ENCODE measurements around the gene MGMT. TPM values are rescaled to one million over a fixed set of nuclear protein-coding genes. Genes with fewer than 3 reads are reported as not detected.

Gene MGMT
- total and polyA plus RNA-seq, 2 experiments from 2014 or later = 19.3 to 21.9 TPM

DNA sequence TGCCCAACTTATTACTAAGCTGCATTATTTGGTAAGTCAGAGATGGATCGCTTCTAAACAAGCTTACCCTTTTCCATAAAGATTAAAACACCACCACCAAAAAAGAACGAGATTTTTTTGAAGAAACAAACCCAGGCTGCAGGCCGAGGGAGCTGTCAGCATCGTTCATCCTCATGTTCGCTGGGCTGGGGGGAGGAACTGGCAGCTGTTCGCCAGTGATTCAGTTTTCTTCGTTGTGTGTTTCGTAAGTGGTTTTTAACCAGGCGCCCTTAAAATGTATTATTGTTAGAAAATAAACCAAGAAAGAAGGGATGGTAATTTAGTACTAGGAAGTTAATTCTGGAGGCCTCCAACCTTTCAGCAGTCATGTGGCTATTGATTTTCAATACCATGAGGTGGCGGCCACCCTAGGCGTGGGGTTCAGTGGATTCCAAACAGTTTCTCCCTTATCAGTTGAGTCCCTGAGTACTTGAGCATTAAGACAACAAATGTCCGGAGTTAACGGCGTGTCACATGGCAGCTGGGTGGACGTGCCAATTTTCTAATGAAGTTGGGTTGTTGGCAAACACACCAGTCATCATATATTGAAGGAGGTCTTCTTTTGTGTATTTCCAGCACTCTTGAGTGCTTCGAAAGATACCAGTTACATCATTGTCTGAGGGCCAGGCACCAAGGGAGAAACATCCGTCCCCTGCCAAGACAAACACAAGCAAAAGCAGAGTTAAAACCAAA, 323.8 kb downstream of the MGMT start (continued):
- TF ChIP-seq, protein P1, sequence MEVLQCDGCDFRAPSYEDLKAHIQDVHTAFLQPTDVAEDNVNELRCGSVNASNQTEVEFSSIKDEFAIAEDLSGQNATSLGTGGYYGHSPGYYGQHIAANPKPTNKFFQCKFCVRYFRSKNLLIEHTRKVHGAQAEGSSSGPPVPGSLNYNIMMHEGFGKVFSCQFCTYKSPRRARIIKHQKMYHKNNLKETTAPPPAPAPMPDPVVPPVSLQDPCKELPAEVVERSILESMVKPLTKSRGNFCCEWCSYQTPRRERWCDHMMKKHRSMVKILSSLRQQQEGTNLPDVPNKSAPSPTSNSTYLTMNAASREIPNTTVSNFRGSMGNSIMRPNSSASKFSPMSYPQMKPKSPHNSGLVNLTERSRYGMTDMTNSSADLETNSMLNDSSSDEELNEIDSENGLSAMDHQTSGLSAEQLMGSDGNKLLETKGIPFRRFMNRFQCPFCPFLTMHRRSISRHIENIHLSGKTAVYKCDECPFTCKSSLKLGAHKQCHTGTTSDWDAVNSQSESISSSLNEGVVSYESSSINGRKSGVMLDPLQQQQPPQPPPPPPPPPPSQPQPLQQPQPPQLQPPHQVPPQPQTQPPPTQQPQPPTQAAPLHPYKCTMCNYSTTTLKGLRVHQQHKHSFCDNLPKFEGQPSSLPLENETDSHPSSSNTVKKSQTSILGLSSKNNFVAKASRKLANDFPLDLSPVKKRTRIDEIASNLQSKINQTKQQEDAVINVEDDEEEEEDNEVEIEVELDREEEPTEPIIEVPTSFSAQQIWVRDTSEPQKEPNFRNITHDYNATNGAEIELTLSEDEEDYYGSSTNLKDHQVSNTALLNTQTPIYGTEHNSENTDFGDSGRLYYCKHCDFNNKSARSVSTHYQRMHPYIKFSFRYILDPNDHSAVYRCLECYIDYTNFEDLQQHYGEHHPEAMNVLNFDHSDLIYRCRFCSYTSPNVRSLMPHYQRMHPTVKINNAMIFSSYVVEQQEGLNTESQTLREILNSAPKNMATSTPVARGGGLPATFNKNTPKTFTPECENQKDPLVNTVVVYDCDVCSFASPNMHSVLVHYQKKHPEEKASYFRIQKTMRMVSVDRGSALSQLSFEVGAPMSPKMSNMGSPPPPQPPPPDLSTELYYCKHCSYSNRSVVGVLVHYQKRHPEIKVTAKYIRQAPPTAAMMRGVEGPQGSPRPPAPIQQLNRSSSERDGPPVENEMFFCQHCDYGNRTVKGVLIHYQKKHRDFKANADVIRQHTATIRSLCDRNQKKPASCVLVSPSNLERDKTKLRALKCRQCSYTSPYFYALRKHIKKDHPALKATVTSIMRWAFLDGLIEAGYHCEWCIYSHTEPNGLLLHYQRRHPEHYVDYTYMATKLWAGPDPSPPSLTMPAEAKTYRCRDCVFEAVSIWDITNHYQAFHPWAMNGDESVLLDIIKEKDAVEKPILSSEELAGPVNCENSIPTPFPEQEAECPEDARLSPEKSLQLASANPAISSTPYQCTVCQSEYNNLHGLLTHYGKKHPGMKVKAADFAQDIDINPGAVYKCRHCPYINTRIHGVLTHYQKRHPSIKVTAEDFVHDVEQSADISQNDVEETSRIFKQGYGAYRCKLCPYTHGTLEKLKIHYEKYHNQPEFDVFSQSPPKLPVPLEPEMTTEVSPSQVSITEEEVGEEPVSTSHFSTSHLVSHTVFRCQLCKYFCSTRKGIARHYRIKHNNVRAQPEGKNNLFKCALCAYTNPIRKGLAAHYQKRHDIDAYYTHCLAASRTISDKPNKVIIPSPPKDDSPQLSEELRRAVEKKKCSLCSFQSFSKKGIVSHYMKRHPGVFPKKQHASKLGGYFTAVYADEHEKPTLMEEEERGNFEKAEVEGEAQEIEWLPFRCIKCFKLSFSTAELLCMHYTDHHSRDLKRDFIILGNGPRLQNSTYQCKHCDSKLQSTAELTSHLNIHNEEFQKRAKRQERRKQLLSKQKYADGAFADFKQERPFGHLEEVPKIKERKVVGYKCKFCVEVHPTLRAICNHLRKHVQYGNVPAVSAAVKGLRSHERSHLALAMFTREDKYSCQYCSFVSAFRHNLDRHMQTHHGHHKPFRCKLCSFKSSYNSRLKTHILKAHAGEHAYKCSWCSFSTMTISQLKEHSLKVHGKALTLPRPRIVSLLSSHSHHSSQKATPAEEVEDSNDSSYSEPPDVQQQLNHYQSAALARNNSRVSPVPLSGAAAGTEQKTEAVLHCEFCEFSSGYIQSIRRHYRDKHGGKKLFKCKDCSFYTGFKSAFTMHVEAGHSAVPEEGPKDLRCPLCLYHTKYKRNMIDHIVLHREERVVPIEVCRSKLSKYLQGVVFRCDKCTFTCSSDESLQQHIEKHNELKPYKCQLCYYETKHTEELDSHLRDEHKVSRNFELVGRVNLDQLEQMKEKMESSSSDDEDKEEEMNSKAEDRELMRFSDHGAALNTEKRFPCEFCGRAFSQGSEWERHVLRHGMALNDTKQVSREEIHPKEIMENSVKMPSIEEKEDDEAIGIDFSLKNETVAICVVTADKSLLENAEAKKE (CRISPR knock-in tag; IDR thresholded peaks at IDR 0.05) = no peak
- TF ChIP-seq EZH2 (IDR thresholded peaks at IDR 0.05; ENCODE audit: low read depth, unreplicated experiment) (no peak), EZH2phosphoT487 (IDR thresholded peaks at IDR 0.05; ENCODE audit: unreplicated experiment) (no peak)

DNA sequence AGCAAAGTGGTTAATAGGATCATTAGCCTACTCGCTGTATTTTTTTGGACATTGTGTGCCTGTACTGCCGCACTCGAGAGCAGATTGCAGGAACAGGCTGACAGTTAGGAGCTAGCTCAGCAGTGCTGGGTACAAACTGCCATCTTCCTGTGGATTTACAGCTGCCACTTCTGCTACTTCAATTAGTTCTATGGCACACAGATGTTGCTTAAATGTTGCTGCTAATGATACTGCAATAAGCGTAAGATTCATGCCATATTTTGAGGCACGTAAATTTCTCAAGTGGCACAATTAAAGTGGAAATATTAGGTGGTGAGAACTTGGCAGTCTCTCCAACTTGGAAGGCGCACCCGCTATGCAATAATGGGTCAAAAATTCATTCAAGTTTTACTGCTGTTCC, 325.1 kb downstream of the MGMT start:
- H4K20me1 ChIP-seq (replicated peaks; ENCODE audit: insufficient read depth) = no peaks in the 10 kb centered on the region
- no peaks in the 10 kb centered on the region for H3K79me2 ChIP-seq (replicated peaks; ENCODE audit: insufficient read depth)
- H2AFZ ChIP-seq = no peak overlapping the region
- H3K36me3 ChIP-seq (ENCODE audit: insufficient read depth) = no peaks in the 10 kb centered on the region
- H3K4me3 Mint-ChIP-seq = no peak overlapping the region
- H3K36me3 Mint-ChIP-seq (ENCODE audit: low read depth) = no peaks in the 10 kb centered on the region
- no peaks in the 10 kb centered on the region for H3K4me1 ChIP-seq (ENCODE audit: insufficient read depth)
- H3K9me3 Mint-ChIP-seq = no peaks in the 10 kb centered on the region; the same call in 2 of the 3 replicates
- H3K4me1 Mint-ChIP-seq = no peaks in the 10 kb centered on the region; the same call in 2 of the 3 replicates
- no peak overlapping the region for H3K4me3 ChIP-seq
- TF ChIP-seq CREB1 (CRISPR knock-in tag; IDR thresholded peaks at IDR 0.05; ENCODE audit: low read depth) (no peak), POLR2AphosphoS5 (IDR thresholded peaks at IDR 0.05; ENCODE audit: low read depth) (no peak)
- TF ChIP-seq, protein P2, sequence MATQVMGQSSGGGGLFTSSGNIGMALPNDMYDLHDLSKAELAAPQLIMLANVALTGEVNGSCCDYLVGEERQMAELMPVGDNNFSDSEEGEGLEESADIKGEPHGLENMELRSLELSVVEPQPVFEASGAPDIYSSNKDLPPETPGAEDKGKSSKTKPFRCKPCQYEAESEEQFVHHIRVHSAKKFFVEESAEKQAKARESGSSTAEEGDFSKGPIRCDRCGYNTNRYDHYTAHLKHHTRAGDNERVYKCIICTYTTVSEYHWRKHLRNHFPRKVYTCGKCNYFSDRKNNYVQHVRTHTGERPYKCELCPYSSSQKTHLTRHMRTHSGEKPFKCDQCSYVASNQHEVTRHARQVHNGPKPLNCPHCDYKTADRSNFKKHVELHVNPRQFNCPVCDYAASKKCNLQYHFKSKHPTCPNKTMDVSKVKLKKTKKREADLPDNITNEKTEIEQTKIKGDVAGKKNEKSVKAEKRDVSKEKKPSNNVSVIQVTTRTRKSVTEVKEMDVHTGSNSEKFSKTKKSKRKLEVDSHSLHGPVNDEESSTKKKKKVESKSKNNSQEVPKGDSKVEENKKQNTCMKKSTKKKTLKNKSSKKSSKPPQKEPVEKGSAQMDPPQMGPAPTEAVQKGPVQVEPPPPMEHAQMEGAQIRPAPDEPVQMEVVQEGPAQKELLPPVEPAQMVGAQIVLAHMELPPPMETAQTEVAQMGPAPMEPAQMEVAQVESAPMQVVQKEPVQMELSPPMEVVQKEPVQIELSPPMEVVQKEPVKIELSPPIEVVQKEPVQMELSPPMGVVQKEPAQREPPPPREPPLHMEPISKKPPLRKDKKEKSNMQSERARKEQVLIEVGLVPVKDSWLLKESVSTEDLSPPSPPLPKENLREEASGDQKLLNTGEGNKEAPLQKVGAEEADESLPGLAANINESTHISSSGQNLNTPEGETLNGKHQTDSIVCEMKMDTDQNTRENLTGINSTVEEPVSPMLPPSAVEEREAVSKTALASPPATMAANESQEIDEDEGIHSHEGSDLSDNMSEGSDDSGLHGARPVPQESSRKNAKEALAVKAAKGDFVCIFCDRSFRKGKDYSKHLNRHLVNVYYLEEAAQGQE (IDR thresholded peaks at IDR 0.05; ENCODE audit: unreplicated experiment) = no peak
- ATAC-seq (no peak), DNase-seq (ENCODE audit: low spot score) (no peak)
- H3K27me3 Mint-ChIP-seq (ENCODE audit: insufficient read depth, low read depth, poor library complexity) = peaks cover 7% of the 10 kb centered on the region
- H3K9me2 ChIP-seq (ENCODE audit: insufficient read depth) = no peaks in the 10 kb centered on the region
- H3K4me2 ChIP-seq = no peak overlapping the region
- H3K27me3 ChIP-seq (ENCODE audit: insufficient read depth) = no peaks in the 10 kb centered on the region
- H3K27ac Mint-ChIP-seq = no peak overlapping the region
- no peak overlapping the region for H3K27ac ChIP-seq (ENCODE audit: low read depth)
- no peaks in the 10 kb centered on the region for H3F3A ChIP-seq (replicated peaks; ENCODE audit: low read depth)
